Endothelial cell of umbilical vein (primary cell): ENCODE results near the gene ZER1. TPM values are rescaled to one million over a fixed set of nuclear protein-coding genes. Genes with fewer than 3 reads are reported as not detected.

Experiments
- BruUV-seq: library from RNA; stranded (reverse); fragments of 400-500 nt; replicated peaks from 2 replicates; lab custom pipeline; 2021; lab: Mats Ljungman, UMichigan
- CTCF ChIA-PET: fragments of 300-600, 350-600 bp; sonication (Branson Sonifier 250); formaldehyde crosslinking; loops from one replicate; lab custom pipeline; 2021; ENCODE audit warnings: antibody characterized with exemption, inconsistent platforms; lab: Charles Lee
- POLR2A ChIA-PET: fragments of 300-600, 350-600 bp; sonication (Branson Sonifier 250); formaldehyde crosslinking; loops from one replicate; lab custom pipeline; 2021; ENCODE audit warnings: antibody characterized with exemption, inconsistent platforms; lab: Charles Lee
- DNase-seq: peaks from one replicate; pipeline ENCODE4 v3.0.0-alpha.2; 2011; ENCODE audit warnings: low read depth, low spot score
- FAIRE-seq: peaks from 2 replicates; lab custom pipeline; 2011; peaks lifted over from hg19 to GRCh38; lab: Jason Lieb, UNC
- H2AFZ ChIP-seq: 2 replicates; pipeline ENCODE4 v1.6.0; 2012; ENCODE audit warnings: low read depth, low read length, control low read depth, inconsistent platforms
- H3K27ac ChIP-seq: 2 replicates; pipeline ENCODE4 v1.5.1; 2011; ENCODE audit warnings: low read depth, mild to moderate bottlenecking, control low read depth, low read length, moderate library complexity; ENCODE audit not compliant: insufficient read depth
- H3K27me3 ChIP-seq, 2 experiments: 2 replicates each; pipeline versions ENCODE4 v1.6.0 to v1.6.1; 2011; ENCODE audit warnings: low read length in 2 of 2, mixed read lengths in 1 of 2; ENCODE audit not compliant: control insufficient read depth in 2 of 2, insufficient read depth in 2 of 2
- H3K36me3 ChIP-seq, 2 experiments: 2 replicates in 1 of 2; 3 replicates in 1 of 2; pipeline ENCODE4 v1.5.1; 2011; ENCODE audit warnings: low read length in 2 of 2, mild to moderate bottlenecking in 1 of 2, moderate library complexity in 1 of 2; ENCODE audit not compliant: control insufficient read depth in 2 of 2, insufficient read depth in 2 of 2; ENCODE audit errors: extremely low read depth in 1 of 2
- H3K4me1 ChIP-seq: 3 replicates; pipeline ENCODE4 v1.5.1; 2011; ENCODE audit warnings: mild to moderate bottlenecking, low read length; ENCODE audit not compliant: control insufficient read depth, insufficient read depth; ENCODE audit errors: extremely low read depth
- H3K4me2 ChIP-seq: 2 replicates; pipeline ENCODE4 v1.6.1; 2011; ENCODE audit warnings: low read length, control low read depth, mixed read lengths; ENCODE audit not compliant: insufficient read depth
- H3K4me3 ChIP-seq, 3 experiments: fragments of 200-600 bp in 1 of 3; sonication (generic), shearing (Covaris generic) in 1 of 3; replicated peaks in 1 of 3; 2 replicates each; pipeline ENCODE4 v1.5.1; 2011 to 2016; ENCODE audit warnings: control low read depth in 3 of 3, low read length in 3 of 3, mild to moderate bottlenecking in 2 of 3, inconsistent platforms in 1 of 3, low read depth in 1 of 3, moderate library complexity in 1 of 3; ENCODE audit not compliant: insufficient read depth in 1 of 3
- H3K79me2 ChIP-seq: 2 replicates; pipeline ENCODE4 v1.6.0; 2012; ENCODE audit warnings: low read length, inconsistent platforms; ENCODE audit not compliant: control insufficient read depth, insufficient read depth
- H3K9ac ChIP-seq: replicated peaks from 2 replicates; pipeline ENCODE3; 2011; ENCODE audit warnings: low read length, control low read depth; ENCODE audit not compliant: insufficient read depth; ENCODE audit errors: extremely low read depth
- H3K9me1 ChIP-seq: replicated peaks from 3 replicates; pipeline ENCODE4 v1.6.0; 2011; ENCODE audit warnings: mild to moderate bottlenecking, low read length; ENCODE audit not compliant: control insufficient read depth, insufficient read depth; ENCODE audit errors: extremely low read depth
- H3K9me3 ChIP-seq: replicated peaks from 2 replicates; pipeline ENCODE4 v1.5.1; 2012; ENCODE audit warnings: low read length, inconsistent platforms; ENCODE audit not compliant: control insufficient read depth, insufficient read depth
- H4K20me1 ChIP-seq: replicated peaks from 2 replicates; pipeline ENCODE3; 2011; ENCODE audit warnings: mild to moderate bottlenecking, low read length; ENCODE audit not compliant: control insufficient read depth, insufficient read depth; ENCODE audit errors: extremely low read depth
- EZH2 ChIP-seq: IDR thresholded peaks from 2 replicates; pipeline ENCODE4 v1.6.1; 2012; ENCODE audit warnings: borderline replicate concordance, low read depth, mild to moderate bottlenecking, moderate library complexity, low read length, inconsistent platforms; ENCODE audit not compliant: severe bottlenecking
- FOS ChIP-seq: IDR thresholded peaks from 2 replicates; pipeline ENCODE4 v1.6.1; 2011; ENCODE audit warnings: mild to moderate bottlenecking, low read length, moderate library complexity, borderline replicate concordance; ENCODE audit not compliant: insufficient read depth
- GATA2 ChIP-seq: IDR thresholded peaks from 2 replicates; pipeline ENCODE4 v1.7.0; 2011; ENCODE audit warnings: low read depth, mild to moderate bottlenecking, moderate library complexity, mixed read lengths, low read length; ENCODE audit not compliant: insufficient read length, insufficient read depth
- JUN ChIP-seq: IDR thresholded peaks from 2 replicates; pipeline ENCODE4 v1.6.1; 2011; ENCODE audit warnings: borderline replicate concordance, low read depth; ENCODE audit not compliant: insufficient read length, insufficient read depth
- MYC ChIP-seq: IDR thresholded peaks from one replicate; pipeline ENCODE4 v1.6.1; 2011; ENCODE audit warnings: mild to moderate bottlenecking, low read depth, low read length
- POLR2A ChIP-seq: IDR thresholded peaks from 2 replicates; pipeline ENCODE4 v1.6.1; 2012; ENCODE audit warnings: low read depth, mild to moderate bottlenecking, control low read depth, low read length
- POLR2AphosphoS5 ChIP-seq: IDR thresholded peaks from 2 replicates; pipeline ENCODE4 v1.6.1; 2012; ENCODE audit warnings: low read depth, mild to moderate bottlenecking, control low read depth, low read length, moderate library complexity; ENCODE audit not compliant: insufficient read depth
- dilution Hi-C: fragments of 300-500 bp; cut with MboI; formaldehyde crosslinking; loops from one replicate; pipeline ENCODE4 v1.15.0; 2019; ENCODE audit warnings: low sequenced_read_pairs; ENCODE audit not compliant: extremely low pct_ligation_motif_present
- intact Hi-C: fragments of 100-400 bp; cut with micrococcal nuclease; formaldehyde crosslinking; loops from one replicate; pipeline ENCODE4 v1.10.0; 2022
- polyA plus RNA-seq, 4 experiments: library from polyadenylated mRNA; depleted of rRNA in 3 of 4; stranded (reverse) in 3 of 4; unstranded in 1 of 4; fragments of >200 nt; gene quantifications; 2 replicates each; pipeline versions ENCODE4 v1.2.1 to v1.2.3, GENCODE V29; 2011 to 2012; ENCODE audit warnings: missing spikeins in 1 of 4
- total RNA-seq: library from RNA; stranded (reverse); gene quantifications from 2 replicates; pipeline ENCODE4 v1.2.3, GENCODE V29; 2021
- TF ChIP-seq, protein P1 (sequence below), 2 donors: IDR thresholded peaks; 1 replicate in 1 of 2; 2 replicates in 1 of 2; pipeline ENCODE4 v1.5.1; 2011; ENCODE audit warnings: low read length in 2 of 2, mild to moderate bottlenecking in 2 of 2, moderate library complexity in 2 of 2, control low read depth in 1 of 2, inconsistent platforms in 1 of 2, low read depth in 1 of 2; ENCODE audit not compliant: insufficient read depth in 1 of 2; ENCODE audit errors: extremely low read depth in 1 of 2
- TF ChIP-seq, protein P2 (sequence below): IDR thresholded peaks from 2 replicates; pipeline ENCODE4 v1.6.1; 2011; ENCODE audit not compliant: insufficient read depth, insufficient read length

Gene ZER1
- total and polyA plus RNA-seq, 2 donors (not counting 3 experiments of a cell fraction or from before 2014, with no cell fraction given), result 23.0 to 29.9 TPM

DNA sequence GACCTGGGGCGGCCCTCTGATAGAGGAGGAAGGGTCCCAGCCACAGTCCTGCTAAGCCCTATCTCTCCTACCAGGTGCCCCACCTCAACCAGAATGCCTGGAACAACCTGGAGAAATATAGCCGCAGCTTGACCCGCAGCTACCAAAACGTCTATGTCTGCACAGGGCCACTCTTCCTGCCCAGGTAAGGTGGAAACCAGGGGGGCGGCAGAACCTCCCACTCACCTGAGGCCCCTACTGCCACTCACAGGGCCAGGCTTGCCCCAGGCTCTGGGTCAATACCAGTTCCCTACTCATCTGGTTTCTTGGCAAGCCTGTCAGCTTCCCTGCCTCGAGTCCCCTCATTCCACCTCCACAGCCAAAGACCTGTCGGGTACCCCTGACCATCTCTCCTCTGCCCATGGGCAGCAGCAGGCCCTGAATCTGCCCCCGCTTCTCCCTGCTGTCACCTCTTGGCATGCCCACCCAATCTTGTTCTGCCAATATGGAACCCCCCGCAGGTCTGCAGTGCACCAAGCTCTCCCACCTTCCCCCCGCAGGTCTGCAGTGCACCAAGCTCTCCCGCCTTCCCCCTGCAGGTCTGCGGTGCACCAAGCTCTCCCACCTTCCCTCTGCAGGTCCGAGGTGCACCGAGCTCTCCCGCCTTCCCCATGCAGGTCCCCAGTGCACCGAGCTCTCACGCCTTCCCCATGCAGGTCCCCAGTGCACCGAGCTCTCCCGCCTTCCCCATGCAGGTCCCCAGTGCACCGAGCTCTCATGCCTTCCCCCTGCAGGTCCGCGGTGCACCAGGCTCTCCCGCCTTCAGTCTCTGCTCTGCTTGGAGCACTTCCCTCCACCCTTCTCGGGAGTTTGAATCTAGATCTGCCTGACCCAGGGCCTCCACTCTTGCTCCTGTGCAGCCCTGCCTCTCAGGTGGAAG lies 49.2 kb upstream of the ZER1 start:
- Histone ChIP-seq H3K79me2 (no peaks in the 10 kb centered on the region), H4K20me1 (no peaks in the 10 kb centered on the region), H3K9me1 (no peaks in the 10 kb centered on the region), H2AFZ (no peak overlapping the region), H3K4me1 (peaks cover 6% of the 10 kb centered on the region), H3K4me3 (no peak overlapping the region), H3K27ac (no peak overlapping the region), H3K9ac (no peak overlapping the region), H3K36me3 (peaks cover 3 to 39% of the 10 kb centered on the region in 2 experiments), H3K4me2 (no peak overlapping the region), H3K27me3 (no peaks in the 10 kb centered on the region), H3K9me3 (no peaks in the 10 kb centered on the region)
- DNase-seq, result no peak
- no peak for FAIRE-seq
- POLR2A ChIA-PET, result no interaction called here
- TF ChIP-seq MYC (no peak), JUN (no peak), POLR2A (no peak), FOS (no peak), POLR2AphosphoS5 (no peak), EZH2 (no peak), GATA2 (no peak)
- TF ChIP-seq, protein P1, sequence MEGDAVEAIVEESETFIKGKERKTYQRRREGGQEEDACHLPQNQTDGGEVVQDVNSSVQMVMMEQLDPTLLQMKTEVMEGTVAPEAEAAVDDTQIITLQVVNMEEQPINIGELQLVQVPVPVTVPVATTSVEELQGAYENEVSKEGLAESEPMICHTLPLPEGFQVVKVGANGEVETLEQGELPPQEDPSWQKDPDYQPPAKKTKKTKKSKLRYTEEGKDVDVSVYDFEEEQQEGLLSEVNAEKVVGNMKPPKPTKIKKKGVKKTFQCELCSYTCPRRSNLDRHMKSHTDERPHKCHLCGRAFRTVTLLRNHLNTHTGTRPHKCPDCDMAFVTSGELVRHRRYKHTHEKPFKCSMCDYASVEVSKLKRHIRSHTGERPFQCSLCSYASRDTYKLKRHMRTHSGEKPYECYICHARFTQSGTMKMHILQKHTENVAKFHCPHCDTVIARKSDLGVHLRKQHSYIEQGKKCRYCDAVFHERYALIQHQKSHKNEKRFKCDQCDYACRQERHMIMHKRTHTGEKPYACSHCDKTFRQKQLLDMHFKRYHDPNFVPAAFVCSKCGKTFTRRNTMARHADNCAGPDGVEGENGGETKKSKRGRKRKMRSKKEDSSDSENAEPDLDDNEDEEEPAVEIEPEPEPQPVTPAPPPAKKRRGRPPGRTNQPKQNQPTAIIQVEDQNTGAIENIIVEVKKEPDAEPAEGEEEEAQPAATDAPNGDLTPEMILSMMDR (IDR thresholded peaks at IDR 0.05; ENCODE audit: extremely low read depth in 1 of 2, insufficient read depth in 1 of 2, low read depth in 1 of 2, low read length in 2 of 2), result no peak
- TF ChIP-seq, protein P2, sequence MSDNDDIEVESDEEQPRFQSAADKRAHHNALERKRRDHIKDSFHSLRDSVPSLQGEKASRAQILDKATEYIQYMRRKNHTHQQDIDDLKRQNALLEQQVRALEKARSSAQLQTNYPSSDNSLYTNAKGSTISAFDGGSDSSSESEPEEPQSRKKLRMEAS, result no peak
- dilution Hi-C loops (no loop called here), intact Hi-C loops (no loop called here)
- CTCF ChIA-PET, result interaction anchor here (3.9 kb wide), 1 partner anchor 9 kb away, joined by 40 read pairs; the partner anchor contains the start of gene SPOUT1
- no TSS peak for BruUV-seq
